HL-60/S4 (cell line): ENCODE data around the gene PRR5.

Experiments used
- in situ Hi-C: fragments of 300-500 bp; cut with MboI; formaldehyde crosslinking; loops from 2 replicates; pipeline ENCODE4 v1.14.3; 2022; ENCODE audit warnings: low sequenced_read_pairs

The PRR5 gene

GRCh38 chr22:44711690-44712555, 9.9 kb downstream of the PRR5 start:
- in situ Hi-C loops: no loop called here

- in situ Hi-C loops: no loop called here
These were observed 11.0 kb downstream of the PRR5 start for GRCh38 chr22:44712962-44713361.

- in situ Hi-C loops: no loop called here
These were observed 12.8 kb downstream of the PRR5 start for GRCh38 chr22:44714703-44715350.

DNA sequence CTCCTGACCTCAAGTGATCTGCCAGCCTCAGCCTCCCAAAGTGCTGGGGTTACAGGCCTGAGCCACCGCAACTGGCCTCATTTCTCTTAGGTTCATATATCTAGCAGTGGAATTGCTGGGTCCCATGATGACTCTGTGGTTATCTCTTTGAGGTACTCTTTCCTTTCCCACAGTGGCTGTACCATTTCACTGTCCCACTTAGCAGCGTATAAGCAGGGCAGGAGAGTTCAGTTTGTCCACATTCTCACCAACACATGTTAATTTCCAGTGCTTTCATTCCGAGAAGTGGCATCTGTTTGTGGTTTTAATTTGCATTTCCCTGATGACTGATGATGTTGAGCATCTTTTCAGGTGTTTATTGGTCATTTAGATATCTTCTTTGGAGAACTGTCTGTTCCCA, 16.4 kb downstream of the PRR5 start:
- in situ Hi-C loops: no loop called here

- in situ Hi-C loops: no loop called here
These were observed 17.8 kb downstream of the PRR5 start for GRCh38 chr22:44719586-44720368.

DNA sequence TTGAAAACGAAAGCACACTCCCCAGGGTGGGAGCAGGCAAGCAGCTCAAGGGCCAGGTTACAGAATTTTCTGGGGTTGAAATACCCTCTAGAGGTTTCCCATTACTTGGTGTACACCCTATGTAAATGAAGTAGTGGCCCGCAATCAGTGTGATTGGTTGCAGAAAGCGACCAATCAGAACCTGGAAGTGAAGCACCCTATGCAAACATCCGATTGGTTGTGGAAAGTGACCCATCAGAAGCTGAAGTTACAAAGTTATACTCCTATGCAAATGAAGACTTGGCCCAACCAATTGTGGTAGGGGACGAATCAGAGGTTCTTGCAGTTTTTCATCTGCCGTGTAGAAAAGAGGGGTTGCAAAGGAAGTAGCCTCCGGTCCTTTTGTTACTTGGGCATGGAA, 19.2 kb downstream of the PRR5 start:
- in situ Hi-C loops: no loop called here

DNA sequence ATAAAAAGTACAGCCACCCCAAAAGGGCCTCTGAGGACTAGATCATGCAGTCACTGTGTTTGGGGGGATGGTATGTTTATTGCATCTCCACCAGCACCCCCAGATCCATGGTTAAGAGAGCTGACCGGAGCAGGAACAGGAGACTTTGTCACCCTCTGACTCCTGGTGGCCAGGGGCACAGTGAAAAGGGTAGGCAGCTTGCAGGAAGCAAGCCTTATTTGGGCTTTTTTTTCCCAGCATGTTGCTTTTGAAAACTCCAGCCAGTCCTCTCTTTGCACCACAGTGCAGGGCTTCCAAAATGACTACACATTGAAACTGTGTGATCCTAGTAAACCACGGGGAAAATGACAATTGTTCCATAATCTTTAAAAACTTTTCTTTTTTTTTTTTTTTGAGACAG, 20.6 kb downstream of the PRR5 start:
- in situ Hi-C loops: no loop called here

DNA sequence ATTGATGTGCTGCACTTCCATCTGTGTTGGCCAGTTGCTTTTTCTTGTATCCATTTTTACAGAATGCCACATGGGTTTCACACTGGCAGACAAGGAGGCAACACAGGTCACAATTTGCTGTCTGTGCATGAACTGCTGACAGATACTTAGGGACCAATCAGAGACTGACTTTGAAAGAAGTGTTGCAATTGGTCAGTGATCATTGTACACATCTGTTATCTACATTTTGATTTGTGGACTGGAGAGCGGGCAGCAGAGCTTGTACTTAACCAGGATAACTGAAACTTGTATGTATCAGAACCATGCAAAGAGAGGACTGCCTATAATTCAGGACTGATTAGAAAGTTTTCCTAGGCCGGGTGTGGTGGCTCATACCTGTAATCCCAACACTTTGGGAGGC, 21.8 kb downstream of the PRR5 start:
- in situ Hi-C loops: no loop called here

DNA sequence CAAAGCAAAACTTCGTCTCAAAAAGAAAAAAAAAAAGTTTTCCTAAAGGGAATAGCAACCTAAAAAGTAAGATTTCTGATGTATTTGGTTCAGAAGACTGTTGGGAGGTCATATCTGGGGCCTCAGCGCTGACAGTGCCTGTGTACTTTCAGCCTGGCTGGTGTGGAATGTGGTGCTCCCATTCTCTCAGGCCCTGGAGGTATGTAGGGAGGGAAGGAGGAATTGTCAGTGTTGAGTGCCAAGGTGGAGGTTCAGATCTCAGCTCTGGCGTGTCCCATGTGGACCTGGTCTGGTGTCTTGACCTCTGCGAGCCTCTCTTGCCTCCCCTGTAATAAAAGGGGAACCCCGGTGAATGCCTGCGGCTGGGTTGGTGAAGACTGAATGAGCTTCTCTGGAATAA, 22.4 kb downstream of the PRR5 start:
- in situ Hi-C loops: no loop called here

GRCh38 chr22:44724859-44725258, 22.9 kb downstream of the PRR5 start:
- in situ Hi-C loops: no loop called here

DNA sequence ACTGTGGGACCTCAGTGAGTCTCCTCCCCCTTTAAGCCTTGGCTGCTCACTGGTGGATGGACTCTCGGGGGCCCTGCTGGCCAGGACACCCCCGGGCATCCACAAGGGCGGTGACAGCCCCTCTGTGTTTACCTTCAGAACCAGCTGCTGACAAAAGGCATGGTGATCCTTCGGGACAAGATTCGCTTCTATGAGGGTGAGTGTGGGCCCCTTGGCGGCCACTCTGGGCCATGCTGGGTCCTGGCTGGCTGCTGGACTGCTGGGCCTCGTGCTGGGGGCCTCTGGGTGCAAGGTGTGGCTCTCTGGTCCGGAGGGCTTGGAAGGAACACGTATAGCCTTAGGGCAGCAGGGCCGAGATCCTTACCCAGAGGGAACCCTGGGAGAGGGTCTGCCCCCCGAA, 24.4 kb downstream of the PRR5 start:
- in situ Hi-C loops: no loop called here

- in situ Hi-C loops: no loop called here
These were observed 25.1 kb downstream of the PRR5 start for GRCh38 chr22:44727148-44727547.

- in situ Hi-C loops: no loop called here
These were observed 25.7 kb downstream of the PRR5 start for GRCh38 chr22:44727709-44728108.

- in situ Hi-C loops: no loop called here
These were observed 26.8 kb downstream of the PRR5 start for GRCh38 chr22:44728761-44729324.

DNA sequence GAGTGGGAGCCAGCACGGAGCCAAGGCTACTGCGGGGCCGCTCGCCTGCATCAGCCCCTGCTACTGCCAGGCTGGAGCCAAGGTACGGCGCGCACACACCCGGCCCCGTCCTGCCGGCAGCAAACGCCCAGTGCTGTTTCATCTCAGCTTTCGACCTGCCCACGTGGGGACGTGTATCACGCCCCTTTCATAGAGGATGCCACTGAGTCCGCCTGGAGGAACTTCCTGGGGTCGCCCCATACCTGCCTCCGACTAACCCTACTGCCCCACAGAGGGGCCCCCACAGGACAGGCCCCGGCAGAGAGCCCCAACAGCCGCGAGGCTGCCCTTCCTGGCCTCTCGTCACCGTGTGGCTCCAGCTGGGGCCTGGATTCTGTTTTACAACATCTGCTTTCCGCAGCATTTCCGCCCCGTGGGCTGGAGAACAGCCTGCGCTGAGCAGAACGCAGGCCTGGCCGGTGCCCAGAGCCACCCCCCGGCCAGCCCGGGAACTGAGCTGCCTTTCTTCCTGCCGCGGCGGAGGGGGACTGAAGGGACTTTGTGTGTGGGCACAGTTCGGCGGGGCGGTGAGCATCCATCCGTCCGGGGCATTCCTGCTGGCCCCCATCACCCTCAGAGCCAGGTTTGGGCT, 27.5 kb downstream of the PRR5 start:
- in situ Hi-C loops: no loop called here

DNA sequence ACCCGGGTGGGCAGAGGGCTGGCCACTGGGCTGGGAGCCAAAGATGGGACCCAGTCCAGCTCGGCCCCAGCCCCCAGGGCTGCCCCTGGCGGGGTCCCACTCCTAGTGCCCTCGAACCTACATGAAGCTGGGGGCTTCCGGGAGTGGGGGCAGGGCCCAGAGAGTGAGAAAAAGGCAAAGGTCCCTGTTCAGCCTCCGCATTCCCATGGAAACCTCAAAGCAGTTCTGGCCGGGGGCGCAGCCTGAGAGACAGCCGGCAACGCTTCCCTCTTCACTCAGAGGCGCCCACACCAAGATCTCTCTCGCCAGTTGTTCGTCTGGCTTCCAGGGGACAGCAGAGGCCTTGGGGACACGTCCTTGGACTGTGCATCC, 28.0 kb downstream of the PRR5 start:
- in situ Hi-C loops: no loop called here

DNA sequence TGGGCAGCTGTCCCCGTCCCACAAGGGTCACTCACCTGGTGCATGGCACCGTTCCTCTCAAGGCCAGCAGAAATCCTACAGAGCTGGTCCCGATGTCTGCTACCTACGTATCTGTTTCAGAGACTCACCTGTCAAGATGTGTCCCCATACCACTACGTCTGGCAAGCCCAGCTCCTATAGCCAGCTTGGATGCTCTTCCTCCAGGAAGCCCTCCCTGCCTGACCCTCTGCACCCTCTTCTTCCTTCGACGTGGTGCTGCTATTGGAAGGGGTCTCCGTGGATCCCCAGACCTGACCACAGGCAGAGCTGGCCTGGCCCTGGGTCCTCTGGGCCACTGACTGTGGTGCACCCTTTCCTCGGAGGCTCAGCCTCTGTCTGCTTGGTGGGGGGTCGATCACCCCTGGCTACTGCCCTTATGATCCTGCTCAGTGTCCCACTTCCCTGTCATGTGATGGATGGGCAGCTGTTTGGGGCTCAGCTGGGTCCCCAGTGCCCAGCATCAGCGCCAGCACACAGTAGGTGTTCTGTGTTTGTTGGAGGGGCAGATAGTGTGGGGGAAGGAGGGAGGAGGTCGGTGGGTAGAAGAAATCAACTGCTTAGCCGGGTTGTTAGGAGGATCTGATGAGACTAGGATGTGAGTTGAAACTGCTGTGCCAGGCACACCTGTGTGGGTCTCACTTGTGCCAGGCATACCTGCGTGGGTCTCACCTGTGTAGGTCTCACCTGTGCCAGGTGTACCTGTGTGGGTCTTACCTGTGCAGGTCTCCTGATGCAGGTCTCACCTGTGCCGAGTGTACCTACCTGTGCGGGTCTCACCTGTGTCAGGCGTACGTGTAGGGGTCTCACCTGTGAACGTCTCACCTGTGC, 28.7 kb downstream of the PRR5 start:
- in situ Hi-C loops: no loop called here

- in situ Hi-C loops: no loop called here
These were observed 29.5 kb downstream of the PRR5 start for GRCh38 chr22:44731357-44731970.

- in situ Hi-C loops: no loop called here
These were observed 30.1 kb downstream of the PRR5 start for GRCh38 chr22:44732017-44732561.
